Measurements from ENCODE around the gene APOC4.

- TF ChIP-seq CTCF (conservative IDR thresholded peaks at IDR 0.05; ENCODE audit: low read depth in 2 of 2) = no peak
- no peak for TF ChIP-seq REST (IDR thresholded peaks at IDR 0.05; ENCODE audit: unreplicated experiment)
- no peak for TF ChIP-seq POLR2AphosphoS5 (IDR thresholded peaks at IDR 0.05; ENCODE audit: low read depth)
- TF ChIP-seq EZH2phosphoT487 (IDR thresholded peaks at IDR 0.05; ENCODE audit: unreplicated experiment) = no peak
- TF ChIP-seq CREB1 (CRISPR knock-in tag; IDR thresholded peaks at IDR 0.05; ENCODE audit: low read depth) = no peak
- no peak for TF ChIP-seq EZH2 (IDR thresholded peaks at IDR 0.05; ENCODE audit: low read depth, unreplicated experiment)
- TF ChIP-seq ETS1 (IDR thresholded peaks at IDR 0.05) = no peak
- TF ChIP-seq JUNB (IDR thresholded peaks at IDR 0.05; ENCODE audit: unreplicated experiment) = no peak
- no peak for TF ChIP-seq ZNF114 (CRISPR knock-in tag; IDR thresholded peaks at IDR 0.05)
These were observed 13.7 kb downstream of the APOC4 start for GRCh38 chr19:44955505-44956439.

Measured in GM23338 (cell line).